ENCODE measurements around the gene RAB6A.

The RAB6A gene

DNA sequence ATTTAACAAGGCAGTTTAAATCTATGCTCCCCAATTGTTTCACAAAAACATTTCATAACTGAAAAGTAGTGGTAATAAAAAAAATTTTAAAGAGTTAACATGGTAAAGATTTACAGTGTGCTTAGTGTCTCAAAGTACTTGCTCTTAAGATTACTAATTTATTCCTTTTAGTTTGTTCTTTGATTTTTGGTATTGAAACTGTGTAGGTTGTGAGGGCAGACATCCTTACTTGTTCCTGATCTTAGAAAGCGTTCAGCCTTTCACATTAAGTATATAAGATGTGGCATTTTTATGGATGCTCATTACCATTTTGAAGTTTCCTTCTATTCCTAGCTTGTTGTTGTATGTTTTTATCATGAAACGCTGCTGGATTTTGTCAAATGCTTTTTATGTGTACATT is 32.9 kb downstream of the RAB6A start:
- Histone ChIP-seq H3K9me3 (ENCODE audit: low read depth, low read length) (peaks cover 3% of the 10 kb centered on the region; the same call in 1 of the 2 replicates), H3K4me3 (no peak overlapping the region), H3K27ac (peak overlapping the region; percentile 78), H3K36me3 (ENCODE audit: insufficient read depth, low read length) (peaks cover 15% of the 10 kb centered on the region), H3K9ac (ENCODE audit: insufficient read length) (no peak overlapping the region)
- TF ChIP-seq POLR2AphosphoS5 (IDR thresholded peaks at IDR 0.05; ENCODE audit: borderline replicate concordance, low read depth, low read length) (no peak), FOXP2 (optimal IDR thresholded peaks at IDR 0.05; ENCODE audit: control extremely low read depth, extremely low read length, insufficient read depth) (no peak), EZH2 (IDR thresholded peaks at IDR 0.05) (no peak)
- no peak for DNase-seq (ENCODE audit: low read depth, low spot score)

DNA sequence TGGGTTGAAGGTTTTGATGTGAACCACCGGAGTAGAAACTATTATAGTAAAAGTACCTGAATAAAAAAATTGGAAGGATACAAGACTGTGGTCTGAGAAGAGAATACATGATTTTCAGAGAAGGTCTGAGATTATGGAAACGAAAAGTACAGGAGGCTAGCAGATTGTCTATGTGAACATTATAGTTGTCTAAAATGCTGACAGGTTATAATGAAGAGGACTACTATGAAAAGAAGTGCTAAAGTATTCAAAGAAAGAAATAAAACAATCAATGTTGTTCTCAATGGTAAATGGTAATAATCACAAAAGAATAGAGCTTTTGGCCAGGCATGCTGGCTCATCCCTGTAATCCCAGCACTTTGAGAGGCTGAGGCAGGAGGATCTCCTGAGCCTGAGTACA is 34.0 kb downstream of the RAB6A start:
- Histone ChIP-seq H3K36me3 (ENCODE audit: insufficient read depth, low read length) (peaks cover 15% of the 10 kb centered on the region), H3K4me3 (no peak overlapping the region), H3K9me3 (ENCODE audit: low read depth, low read length) (peaks cover 3% of the 10 kb centered on the region; the same call in 1 of the 2 replicates), H3K9ac (ENCODE audit: insufficient read length) (no peak overlapping the region), H3K27ac (no peak overlapping the region)
- no peak for TF ChIP-seq POLR2AphosphoS5 (IDR thresholded peaks at IDR 0.05; ENCODE audit: borderline replicate concordance, low read depth, low read length)
- TF ChIP-seq FOXP2 (optimal IDR thresholded peaks at IDR 0.05; ENCODE audit: control extremely low read depth, extremely low read length, insufficient read depth), result no peak
- no peak for TF ChIP-seq EZH2 (IDR thresholded peaks at IDR 0.05)
- DNase-seq (ENCODE audit: low read depth, low spot score), result no peak

DNA sequence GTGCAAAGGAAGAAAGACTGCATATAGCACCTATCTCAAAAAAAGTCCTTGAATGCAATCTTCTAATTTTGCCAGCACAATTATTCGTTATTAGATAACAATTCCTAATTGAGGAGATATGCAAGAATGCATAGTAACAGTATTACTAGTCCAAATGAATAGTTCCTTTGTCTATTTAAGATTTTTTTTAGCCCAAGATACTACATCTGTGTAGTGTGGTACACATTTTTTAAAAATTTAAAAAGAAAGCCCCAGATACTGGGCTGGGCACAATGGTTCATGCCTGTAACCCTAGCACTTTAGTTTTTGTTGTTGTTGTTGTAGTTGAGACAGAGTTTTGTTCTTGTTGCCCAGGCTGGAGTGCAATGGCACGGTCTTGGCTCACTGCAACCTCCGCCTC is 43.7 kb downstream of the RAB6A start:
- H3K9me3 ChIP-seq (ENCODE audit: low read depth, low read length), result no peaks in the 10 kb centered on the region
- TF ChIP-seq POLR2AphosphoS5 (IDR thresholded peaks at IDR 0.05; ENCODE audit: borderline replicate concordance, low read depth, low read length) (no peak), FOXP2 (optimal IDR thresholded peaks at IDR 0.05; ENCODE audit: control extremely low read depth, extremely low read length, insufficient read depth) (no peak), EZH2 (IDR thresholded peaks at IDR 0.05) (no peak)
- H3K9ac ChIP-seq (ENCODE audit: insufficient read length), result peak overlapping the region; percentile 6
- DNase-seq (ENCODE audit: low read depth, low spot score), result no peak
- no peak overlapping the region for H3K4me3 ChIP-seq
- peaks cover 10% of the 10 kb centered on the region for H3K36me3 ChIP-seq (ENCODE audit: insufficient read depth, low read length)
- H3K27ac ChIP-seq, result peak overlapping the region; percentile 70

DNA sequence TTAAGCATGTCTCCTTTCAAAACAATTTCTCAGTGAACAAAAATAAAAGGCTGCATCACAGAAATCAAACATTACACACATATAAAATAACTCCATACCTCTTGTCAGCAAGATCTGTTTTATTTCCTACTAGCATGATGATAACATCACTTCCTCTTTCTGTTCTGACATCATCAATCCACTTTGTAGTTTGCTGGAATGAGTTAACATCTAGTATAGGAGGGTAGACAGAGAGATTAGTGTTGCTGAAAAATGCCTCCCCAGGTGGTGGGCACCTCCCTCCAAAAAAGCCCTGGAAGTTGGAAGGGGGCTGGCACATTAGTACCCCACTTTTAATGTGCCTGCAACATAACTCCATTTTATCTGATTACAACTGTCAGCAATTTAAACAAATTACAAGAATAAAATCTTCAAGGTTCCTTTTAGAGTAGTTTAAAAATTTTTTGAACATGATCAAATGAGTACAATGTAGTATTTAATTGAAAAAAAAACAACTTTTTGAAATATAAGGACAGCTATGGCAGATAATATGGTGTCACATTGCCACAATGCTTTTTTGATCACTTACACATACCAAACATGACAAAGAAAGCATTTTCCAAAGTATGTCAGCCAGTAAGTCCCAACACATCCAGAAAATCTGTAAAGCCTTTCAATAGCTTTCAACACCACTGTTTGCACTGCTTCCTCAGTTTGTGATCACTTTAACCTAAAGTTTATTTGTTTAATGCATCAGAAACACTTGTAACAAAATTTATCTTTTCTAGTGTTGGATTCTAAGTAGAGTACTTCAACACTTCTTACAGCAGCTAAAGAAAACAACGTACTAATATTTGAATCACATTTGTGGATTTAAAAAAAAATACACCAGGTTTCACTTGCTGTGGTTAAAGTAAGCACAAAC is 44.5 kb downstream of the RAB6A start:
- TF ChIP-seq FOXP2 (optimal IDR thresholded peaks at IDR 0.05; ENCODE audit: control extremely low read depth, extremely low read length, insufficient read depth) (no peak), EZH2 (IDR thresholded peaks at IDR 0.05) (no peak)
- Histone ChIP-seq H3K27ac (peak overlapping the region; percentile 70), H3K4me3 (no peak overlapping the region), H3K9ac (ENCODE audit: insufficient read length) (peak overlapping the region; percentile 6), H3K36me3 (ENCODE audit: insufficient read depth, low read length) (peaks cover 10% of the 10 kb centered on the region), H3K9me3 (ENCODE audit: low read depth, low read length) (no peaks in the 10 kb centered on the region)
- DNase-seq (ENCODE audit: low read depth, low spot score), result no peak

DNA sequence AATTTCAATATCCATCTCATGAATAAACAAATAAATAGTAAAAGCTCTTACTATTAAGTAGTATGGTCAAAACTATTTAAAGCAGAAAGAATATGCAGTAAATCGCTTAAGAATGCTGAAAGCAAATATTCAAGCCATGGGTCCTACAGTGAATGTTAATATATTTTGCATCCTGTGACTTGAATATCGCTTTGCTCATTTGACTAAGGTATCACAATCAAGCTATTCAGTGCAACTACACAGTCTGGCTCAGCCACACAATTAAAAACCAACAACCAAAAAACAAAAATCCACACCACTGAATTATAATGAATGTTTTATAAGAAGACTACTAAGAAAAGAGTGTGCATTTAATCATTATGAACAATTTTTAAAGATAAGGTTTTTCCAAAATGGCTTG is 45.3 kb downstream of the RAB6A start:
- Histone ChIP-seq H3K36me3 (ENCODE audit: insufficient read depth, low read length) (peaks cover 3% of the 10 kb centered on the region), H3K9me3 (ENCODE audit: low read depth, low read length) (no peaks in the 10 kb centered on the region), H3K4me3 (no peak overlapping the region), H3K27ac (peak overlapping the region; percentile 70; the same call in 1 of the 2 replicates), H3K9ac (ENCODE audit: insufficient read length) (no peak overlapping the region)
- TF ChIP-seq FOXP2 (optimal IDR thresholded peaks at IDR 0.05; ENCODE audit: control extremely low read depth, extremely low read length, insufficient read depth) (no peak), POLR2AphosphoS5 (IDR thresholded peaks at IDR 0.05; ENCODE audit: borderline replicate concordance, low read depth, low read length) (no peak), EZH2 (IDR thresholded peaks at IDR 0.05) (no peak)
- DNase-seq (ENCODE audit: low read depth, low spot score), result no peak

DNA sequence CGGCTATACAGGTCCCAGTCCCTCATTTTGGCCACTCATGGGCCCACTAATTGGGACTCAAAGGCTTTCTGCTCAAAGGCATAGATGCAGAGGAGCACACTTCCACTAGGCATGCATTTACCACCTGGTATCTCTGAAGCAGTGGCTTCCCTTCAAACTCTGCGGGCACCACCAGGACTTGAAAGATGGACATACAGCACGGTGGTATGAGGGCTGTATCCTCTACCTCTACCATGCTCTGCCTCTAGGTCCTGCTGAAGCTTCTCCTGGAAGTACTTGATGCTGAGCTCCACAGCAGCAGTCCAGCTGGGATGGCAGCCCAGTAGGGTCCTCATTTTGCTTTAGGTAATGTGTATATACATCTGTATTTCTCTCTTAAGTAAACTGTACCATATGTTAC is 49.9 kb downstream of the RAB6A start:
- H3K36me3 ChIP-seq (ENCODE audit: insufficient read depth, low read length), result peaks cover 3% of the 10 kb centered on the region; the same call in 1 of the 2 replicates
- no peak overlapping the region for H3K4me3 ChIP-seq
- DNase-seq (ENCODE audit: low read depth, low spot score), result no peak
- H3K27ac ChIP-seq, result no peak overlapping the region
- TF ChIP-seq FOXP2 (optimal IDR thresholded peaks at IDR 0.05; ENCODE audit: control extremely low read depth, extremely low read length, insufficient read depth) (no peak), EZH2 (IDR thresholded peaks at IDR 0.05) (no peak), POLR2AphosphoS5 (IDR thresholded peaks at IDR 0.05; ENCODE audit: borderline replicate concordance, low read depth, low read length) (no peak)
- H3K9ac ChIP-seq (ENCODE audit: insufficient read length), result no peak overlapping the region
- no peaks in the 10 kb centered on the region for H3K9me3 ChIP-seq (ENCODE audit: low read depth, low read length)

DNA sequence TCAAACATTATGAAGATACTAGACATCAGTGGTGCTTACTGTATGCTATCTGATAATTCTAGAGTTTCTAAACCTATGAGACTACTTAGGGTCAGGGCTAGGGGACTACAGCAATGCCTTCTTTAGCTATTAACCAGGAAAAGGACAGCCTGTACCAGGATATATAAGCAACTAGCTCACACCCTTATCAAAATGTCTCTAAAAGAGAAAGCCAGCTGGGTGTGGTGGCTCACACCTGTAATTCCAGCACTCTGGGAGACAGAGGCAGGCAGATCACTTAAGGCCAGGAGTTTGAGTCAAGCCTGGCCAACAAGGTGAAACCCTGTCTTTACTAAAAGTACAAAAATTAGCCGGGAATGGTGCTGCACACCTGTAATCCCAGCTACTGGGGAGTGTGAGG is 55.8 kb downstream of the RAB6A start:
- H3K27ac ChIP-seq, result no peak overlapping the region
- TF ChIP-seq FOXP2 (optimal IDR thresholded peaks at IDR 0.05; ENCODE audit: control extremely low read depth, extremely low read length, insufficient read depth) (no peak), POLR2AphosphoS5 (IDR thresholded peaks at IDR 0.05; ENCODE audit: borderline replicate concordance, low read depth, low read length) (no peak), EZH2 (IDR thresholded peaks at IDR 0.05) (no peak)
- H3K9ac ChIP-seq (ENCODE audit: insufficient read length), result no peak overlapping the region
- no peak overlapping the region for H3K4me3 ChIP-seq
- H3K9me3 ChIP-seq (ENCODE audit: low read depth, low read length), result no peaks in the 10 kb centered on the region
- DNase-seq (ENCODE audit: low read depth, low spot score), result no peak
- H3K36me3 ChIP-seq (ENCODE audit: insufficient read depth, low read length), result peaks cover 16% of the 10 kb centered on the region; the same call in 1 of the 2 replicates

DNA sequence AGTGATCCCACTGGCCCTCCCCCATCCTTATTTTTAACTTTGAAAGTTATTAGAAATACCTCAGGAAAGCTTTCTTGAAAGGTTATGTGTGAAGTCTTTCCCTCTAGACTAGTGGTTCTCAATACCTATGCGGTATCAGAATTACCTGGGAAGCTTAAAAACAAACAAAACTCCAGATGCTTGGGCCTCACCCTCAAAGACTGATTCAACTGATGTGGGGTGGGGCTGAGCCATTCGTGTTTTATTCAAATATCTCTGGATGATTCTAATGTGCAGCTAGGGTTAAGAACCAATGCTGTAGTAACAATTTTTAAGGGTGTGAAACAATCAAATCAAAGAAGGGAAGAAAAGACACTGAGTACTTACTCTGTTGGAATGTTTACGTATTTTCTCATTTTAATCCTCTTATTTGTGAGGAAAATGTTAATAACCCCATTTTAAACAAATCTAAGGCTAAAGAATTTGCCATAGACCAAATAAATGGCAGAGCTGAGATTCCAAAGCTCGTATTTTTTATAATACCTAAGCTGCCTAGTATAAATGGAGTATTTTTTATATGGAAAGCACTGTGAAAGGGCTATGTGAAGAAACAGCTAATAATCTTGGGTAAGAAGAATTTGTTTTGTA is 66.9 kb downstream of the RAB6A start:
- Histone ChIP-seq H3K4me3 (no peak overlapping the region), H3K27ac (no peak overlapping the region), H3K36me3 (ENCODE audit: insufficient read depth, low read length) (no peaks in the 10 kb centered on the region), H3K9ac (ENCODE audit: insufficient read length) (no peak overlapping the region), H3K9me3 (ENCODE audit: low read depth, low read length) (no peaks in the 10 kb centered on the region)
- TF ChIP-seq POLR2AphosphoS5 (IDR thresholded peaks at IDR 0.05; ENCODE audit: borderline replicate concordance, low read depth, low read length), result no peak
- DNase-seq (ENCODE audit: low read depth, low spot score), result no peak
